H1 (cell line): ENCODE results near the gene SORD.
"Not testable (repeated sequence)": the region's sequence is repeated elsewhere in the genome, so short reads cannot be mapped to it uniquely, and the experiment has no call there.

Experiments used
- EZH2 ChIP-seq: fragments of 200-600 bp; sonication (generic); IDR thresholded peaks from 2 replicates; pipeline ENCODE4 v1.7.1; 2012; ENCODE audit warnings: low read depth, mild to moderate bottlenecking, moderate library complexity, low read length, inconsistent platforms; ENCODE audit not compliant: severe bottlenecking
- POLR2AphosphoS5 ChIP-seq: IDR thresholded peaks from 2 replicates; pipeline ENCODE4 v1.6.1; 2011; ENCODE audit warnings: low read depth, low read length

- TF ChIP-seq POLR2AphosphoS5, EZH2: not testable (repeated sequence)
Observed at GRCh38 chr15:45032501-45032900, 9.5 kb downstream of the SORD start.
